ENCODE data around the gene PARP15. TPM values are rescaled to one million over a fixed set of nuclear protein-coding genes. Genes with fewer than 3 reads are reported as not detected.

The PARP15 gene
- total RNA-seq, 2 experiments from 2014 or later, result 10.3 to 11.3 TPM

GRCh38 chr3:122603056-122603455 is 25.6 kb downstream of the PARP15 start:
- ChIA-PET POLR2A (no interaction called here), CTCF (no interaction called here)

- ChIA-PET CTCF (no interaction called here), POLR2A (no interaction called here)
Observed at GRCh38 chr3:122606330-122606729, 28.9 kb downstream of the PARP15 start.

GRCh38 chr3:122608916-122609315 is 31.5 kb downstream of the PARP15 start:
- ChIA-PET CTCF (no interaction called here), POLR2A (no interaction called here)

GRCh38 chr3:122609798-122610559 is 32.5 kb downstream of the PARP15 start:
- CTCF ChIA-PET, result interaction anchor here (1.1 kb wide), 1 partner anchor 69 kb away, joined by 3 read pairs; no protein-coding TSS in a partner anchor
- POLR2A ChIA-PET, result interaction anchor here (0.6 to 1.0 kb wide), 2 partner anchors 60 to 221 kb away, joined by 3 to 6 read pairs; no protein-coding TSS in a partner anchor

GRCh38 chr3:122612696-122613095 is 35.2 kb downstream of the PARP15 start:
- ChIA-PET CTCF (no interaction called here), POLR2A (no interaction called here)

- ChIA-PET POLR2A (no interaction called here), CTCF (no interaction called here)
Observed at GRCh38 chr3:122615303-122615702, 37.9 kb downstream of the PARP15 start.

- POLR2A ChIA-PET, result no interaction called here
- CTCF ChIA-PET, result interaction anchor here (0.9 kb wide), 1 partner anchor 60 kb away, joined by 3 read pairs; no protein-coding TSS in a partner anchor
Observed at GRCh38 chr3:122618614-122619013, 41.2 kb downstream of the PARP15 start.

- POLR2A ChIA-PET, result no interaction called here
- CTCF ChIA-PET, result interaction anchor here (0.9 kb wide), 1 partner anchor 60 kb away, joined by 3 read pairs; no protein-coding TSS in a partner anchor
Observed at GRCh38 chr3:122619040-122619439, 41.6 kb downstream of the PARP15 start.

GRCh38 chr3:122620399-122620798 is 42.9 kb downstream of the PARP15 start:
- CTCF ChIA-PET, result interaction anchor here (0.9 kb wide), 1 partner anchor 40 kb away, joined by 3 read pairs; no protein-coding TSS in a partner anchor
- POLR2A ChIA-PET, result no interaction called here

- POLR2A ChIA-PET, result no interaction called here
- CTCF ChIA-PET, result no interaction called here
Observed at GRCh38 chr3:122621112-122621511, 43.7 kb downstream of the PARP15 start.

GRCh38 chr3:122623031-122623829 is 45.8 kb downstream of the PARP15 start:
- POLR2A ChIA-PET, result no interaction called here
- CTCF ChIA-PET, result no interaction called here

- POLR2A ChIA-PET, result no interaction called here
- CTCF ChIA-PET, result interaction anchor here (1.8 kb wide), 1 partner anchor 67 kb away, joined by 4 read pairs; no protein-coding TSS in a partner anchor
Observed at GRCh38 chr3:122626515-122627180, 49.2 kb downstream of the PARP15 start.

- POLR2A ChIA-PET, result no interaction called here
- CTCF ChIA-PET, result interaction anchor here (1.8 kb wide), 1 partner anchor 68 kb away, joined by 4 read pairs; no protein-coding TSS in a partner anchor
Observed at GRCh38 chr3:122627301-122627700, 49.9 kb downstream of the PARP15 start.

GRCh38 chr3:122628567-122628966 is 51.1 kb downstream of the PARP15 start:
- ChIA-PET POLR2A (no interaction called here), CTCF (interaction anchor here (1.2 kb wide), 1 partner anchor 51 kb away, joined by 3 read pairs; the partner anchor contains the start of gene PARP15)

- CTCF ChIA-PET, result interaction anchor here (1.5 kb wide), 1 partner anchor 68 kb away, joined by 3 read pairs; no protein-coding TSS in a partner anchor
- POLR2A ChIA-PET, result no interaction called here
Observed at GRCh38 chr3:122629763-122630162, 52.3 kb downstream of the PARP15 start.

- ChIA-PET POLR2A (no interaction called here), CTCF (no interaction called here)
Observed at GRCh38 chr3:122635789-122636188, 58.3 kb downstream of the PARP15 start.

- CTCF ChIA-PET, result no interaction called here
Observed at GRCh38 chr3:122636697-122637096, 59.2 kb downstream of the PARP15 start.

GRCh38 chr3:122640437-122640999 is 63.1 kb downstream of the PARP15 start:
- CTCF ChIA-PET, result interaction anchor here (1.4 kb wide), 1 partner anchor 15 kb away, joined by 3 read pairs; no protein-coding TSS in a partner anchor
- POLR2A ChIA-PET, result no interaction called here

More at GRCh38 chr3:122636697-122637096, 59.2 kb downstream of the PARP15 start:
- POLR2A ChIA-PET, result no interaction called here

- POLR2A ChIA-PET, result no interaction called here
- CTCF ChIA-PET, result interaction anchor here (0.7 kb wide), 1 partner anchor 14 kb away, joined by 3 read pairs; no protein-coding TSS in a partner anchor
Observed at GRCh38 chr3:122642935-122643334, 65.5 kb downstream of the PARP15 start.
